ENCODE data around the gene CHN2. TPM values are rescaled to one million over a fixed set of nuclear protein-coding genes. Genes with fewer than 3 reads are reported as not detected.

Gene CHN2
- polyA plus RNA-seq, 1 donor from 2014 or later, result 136 TPM

DNA sequence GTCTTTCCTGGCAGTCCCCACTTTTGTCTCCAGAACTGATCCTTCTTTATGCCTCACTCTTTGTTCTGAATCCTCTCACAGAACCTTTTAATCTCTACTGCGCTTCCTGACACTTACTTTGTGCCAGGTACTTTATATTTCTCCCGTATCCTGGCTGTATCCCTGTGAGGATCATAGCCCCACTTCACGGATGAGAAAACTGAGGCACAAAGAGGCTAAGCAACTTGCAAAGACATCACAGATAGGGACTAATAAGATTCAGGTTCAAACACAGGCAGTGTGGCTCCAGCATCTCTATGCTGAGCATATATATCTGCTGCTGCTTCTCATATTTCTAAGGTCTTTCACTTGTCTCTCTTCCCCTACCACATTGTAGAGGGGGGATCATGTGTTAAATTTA is 116.7 kb downstream of the CHN2 start:
- Histone ChIP-seq H3K79me2 (replicated peaks; ENCODE audit: insufficient read depth, low read length) (peaks cover 18% of the 10 kb centered on the region), H3K27me3 (ENCODE audit: insufficient read depth, low read depth, low read length) (no peaks in the 10 kb centered on the region), H4K20me1 (ENCODE audit: insufficient read depth) (no peaks in the 10 kb centered on the region), H3F3A (ENCODE audit: insufficient read depth, low read length, poor library complexity, severe bottlenecking) (no peaks in the 10 kb centered on the region), H2AFZ (ENCODE audit: low read depth, low read length) (no peak overlapping the region), H3K9ac (ENCODE audit: low read length) (no peak overlapping the region), H3K4me2 (ENCODE audit: low read length) (no peak overlapping the region), H3K27ac (ENCODE audit: low read length) (no peak overlapping the region), H3K4me3 (ENCODE audit: low read length) (no peak overlapping the region), H3K9me3 (ENCODE audit: low read length) (no peaks in the 10 kb centered on the region), H3K36me3 (ENCODE audit: insufficient read depth, low read length) (no peaks in the 10 kb centered on the region), H3K9me2 (ENCODE audit: insufficient read depth, low read length) (no peaks in the 10 kb centered on the region)
- TF ChIP-seq MXI1 (conservative IDR thresholded peaks at IDR 0.05; ENCODE audit: poor library complexity, severe bottlenecking) (no peak), TAF1 (IDR thresholded peaks at IDR 0.05; ENCODE audit: low read depth) (no peak), SMC3 (conservative IDR thresholded peaks at IDR 0.05; ENCODE audit: poor library complexity) (no peak), EP300 (conservative IDR thresholded peaks at IDR 0.05; ENCODE audit: poor library complexity, severe bottlenecking) (no peak), POLR2AphosphoS5 (IDR thresholded peaks at IDR 0.05) (no peak), RAD21 (conservative IDR thresholded peaks at IDR 0.05) (no peak), EZH2 (IDR thresholded peaks at IDR 0.05; ENCODE audit: borderline replicate concordance, insufficient read depth, low read length, poor library complexity, severe bottlenecking) (no peak)
- TF ChIP-seq, protein P1, sequence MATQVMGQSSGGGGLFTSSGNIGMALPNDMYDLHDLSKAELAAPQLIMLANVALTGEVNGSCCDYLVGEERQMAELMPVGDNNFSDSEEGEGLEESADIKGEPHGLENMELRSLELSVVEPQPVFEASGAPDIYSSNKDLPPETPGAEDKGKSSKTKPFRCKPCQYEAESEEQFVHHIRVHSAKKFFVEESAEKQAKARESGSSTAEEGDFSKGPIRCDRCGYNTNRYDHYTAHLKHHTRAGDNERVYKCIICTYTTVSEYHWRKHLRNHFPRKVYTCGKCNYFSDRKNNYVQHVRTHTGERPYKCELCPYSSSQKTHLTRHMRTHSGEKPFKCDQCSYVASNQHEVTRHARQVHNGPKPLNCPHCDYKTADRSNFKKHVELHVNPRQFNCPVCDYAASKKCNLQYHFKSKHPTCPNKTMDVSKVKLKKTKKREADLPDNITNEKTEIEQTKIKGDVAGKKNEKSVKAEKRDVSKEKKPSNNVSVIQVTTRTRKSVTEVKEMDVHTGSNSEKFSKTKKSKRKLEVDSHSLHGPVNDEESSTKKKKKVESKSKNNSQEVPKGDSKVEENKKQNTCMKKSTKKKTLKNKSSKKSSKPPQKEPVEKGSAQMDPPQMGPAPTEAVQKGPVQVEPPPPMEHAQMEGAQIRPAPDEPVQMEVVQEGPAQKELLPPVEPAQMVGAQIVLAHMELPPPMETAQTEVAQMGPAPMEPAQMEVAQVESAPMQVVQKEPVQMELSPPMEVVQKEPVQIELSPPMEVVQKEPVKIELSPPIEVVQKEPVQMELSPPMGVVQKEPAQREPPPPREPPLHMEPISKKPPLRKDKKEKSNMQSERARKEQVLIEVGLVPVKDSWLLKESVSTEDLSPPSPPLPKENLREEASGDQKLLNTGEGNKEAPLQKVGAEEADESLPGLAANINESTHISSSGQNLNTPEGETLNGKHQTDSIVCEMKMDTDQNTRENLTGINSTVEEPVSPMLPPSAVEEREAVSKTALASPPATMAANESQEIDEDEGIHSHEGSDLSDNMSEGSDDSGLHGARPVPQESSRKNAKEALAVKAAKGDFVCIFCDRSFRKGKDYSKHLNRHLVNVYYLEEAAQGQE (IDR thresholded peaks at IDR 0.05; ENCODE audit: borderline replicate concordance), result no peak
- TF ChIP-seq, protein P2, sequence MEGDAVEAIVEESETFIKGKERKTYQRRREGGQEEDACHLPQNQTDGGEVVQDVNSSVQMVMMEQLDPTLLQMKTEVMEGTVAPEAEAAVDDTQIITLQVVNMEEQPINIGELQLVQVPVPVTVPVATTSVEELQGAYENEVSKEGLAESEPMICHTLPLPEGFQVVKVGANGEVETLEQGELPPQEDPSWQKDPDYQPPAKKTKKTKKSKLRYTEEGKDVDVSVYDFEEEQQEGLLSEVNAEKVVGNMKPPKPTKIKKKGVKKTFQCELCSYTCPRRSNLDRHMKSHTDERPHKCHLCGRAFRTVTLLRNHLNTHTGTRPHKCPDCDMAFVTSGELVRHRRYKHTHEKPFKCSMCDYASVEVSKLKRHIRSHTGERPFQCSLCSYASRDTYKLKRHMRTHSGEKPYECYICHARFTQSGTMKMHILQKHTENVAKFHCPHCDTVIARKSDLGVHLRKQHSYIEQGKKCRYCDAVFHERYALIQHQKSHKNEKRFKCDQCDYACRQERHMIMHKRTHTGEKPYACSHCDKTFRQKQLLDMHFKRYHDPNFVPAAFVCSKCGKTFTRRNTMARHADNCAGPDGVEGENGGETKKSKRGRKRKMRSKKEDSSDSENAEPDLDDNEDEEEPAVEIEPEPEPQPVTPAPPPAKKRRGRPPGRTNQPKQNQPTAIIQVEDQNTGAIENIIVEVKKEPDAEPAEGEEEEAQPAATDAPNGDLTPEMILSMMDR (IDR thresholded peaks at IDR 0.05; ENCODE audit: poor library complexity, severe bottlenecking), result no peak

DNA sequence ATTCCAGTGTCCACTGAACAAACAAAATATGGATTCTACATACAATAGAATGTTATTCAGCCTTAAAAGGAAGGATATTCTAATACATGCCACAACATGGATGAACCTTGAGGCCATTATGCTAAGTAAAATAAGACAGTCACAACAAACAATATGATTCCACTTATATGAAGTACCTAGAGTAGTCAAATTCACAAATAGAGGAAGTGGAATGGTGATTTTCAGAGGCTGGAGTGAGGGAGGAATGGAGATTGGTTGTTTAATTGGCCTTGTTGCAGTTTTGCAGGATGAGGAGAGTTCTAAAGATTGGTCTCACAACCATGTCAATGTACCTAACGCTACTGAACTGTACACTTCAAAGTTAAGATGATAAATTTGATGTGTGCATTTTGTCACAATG is 119.6 kb downstream of the CHN2 start:
- no peak overlapping the region for H3K4me3 ChIP-seq (ENCODE audit: low read length)
- no peak overlapping the region for H2AFZ ChIP-seq (ENCODE audit: low read depth, low read length)
- peaks cover 28% of the 10 kb centered on the region for H3K79me2 ChIP-seq (replicated peaks; ENCODE audit: insufficient read depth, low read length)
- H3K9ac ChIP-seq (ENCODE audit: low read length), result no peak overlapping the region
- H3F3A ChIP-seq (ENCODE audit: insufficient read depth, low read length, poor library complexity, severe bottlenecking), result no peaks in the 10 kb centered on the region
- no peak overlapping the region for H3K4me2 ChIP-seq (ENCODE audit: low read length)
- no peak for TF ChIP-seq MXI1 (conservative IDR thresholded peaks at IDR 0.05; ENCODE audit: poor library complexity, severe bottlenecking)
- no peak for TF ChIP-seq POLR2AphosphoS5 (IDR thresholded peaks at IDR 0.05)
- H3K36me3 ChIP-seq (ENCODE audit: insufficient read depth, low read length), result no peaks in the 10 kb centered on the region
- H3K27me3 ChIP-seq (ENCODE audit: insufficient read depth, low read depth, low read length), result no peaks in the 10 kb centered on the region
- no peaks in the 10 kb centered on the region for H4K20me1 ChIP-seq (ENCODE audit: insufficient read depth)
- H3K27ac ChIP-seq (ENCODE audit: low read length), result no peak overlapping the region
- no peaks in the 10 kb centered on the region for H3K9me3 ChIP-seq (ENCODE audit: low read length)
- no peaks in the 10 kb centered on the region for H3K9me2 ChIP-seq (ENCODE audit: insufficient read depth, low read length)
